Astrocyte (in vitro differentiated cells and primary cell): ENCODE results near the gene SMARCA2. TPM values are rescaled to one million over a fixed set of nuclear protein-coding genes. Genes with fewer than 3 reads are reported as not detected.

Experiments
- DNase-seq: peaks from one replicate; pipeline ENCODE4 v3.0.0-alpha.2; 2010; ENCODE audit warnings: low read depth
- FAIRE-seq: peaks from 2 replicates; lab custom pipeline; 2011; peaks lifted over from hg19 to GRCh38; lab: Jason Lieb, UNC
- H2AFZ ChIP-seq: 2 replicates; pipeline ENCODE4 v1.6.0; 2012; ENCODE audit warnings: low read depth, low read length, inconsistent platforms
- H3K27ac ChIP-seq: 2 replicates; pipeline ENCODE4 v1.5.1; 2011; ENCODE audit warnings: low read depth, low read length, inconsistent platforms
- H3K27me3 ChIP-seq: 2 replicates; pipeline ENCODE4 v1.6.0; 2011; ENCODE audit warnings: low read length, inconsistent platforms; ENCODE audit not compliant: insufficient read depth
- H3K36me3 ChIP-seq: 2 replicates; pipeline ENCODE4 v1.5.1; 2011; ENCODE audit warnings: low read length, inconsistent platforms; ENCODE audit not compliant: insufficient read depth
- H3K4me1 ChIP-seq: 2 replicates; pipeline ENCODE4 v1.5.1; 2011; ENCODE audit warnings: low read length, inconsistent platforms; ENCODE audit not compliant: insufficient read depth
- H3K4me2 ChIP-seq: 2 replicates; pipeline ENCODE4 v1.6.0; 2012; ENCODE audit warnings: low read length, inconsistent platforms
- H3K4me3 ChIP-seq: 2 replicates; pipeline ENCODE4 v1.5.1; 2011; ENCODE audit warnings: low read depth, mild to moderate bottlenecking, low read length, inconsistent platforms; ENCODE audit not compliant: insufficient read depth
- H3K79me2 ChIP-seq: 2 replicates; pipeline ENCODE4 v1.6.0; 2012; ENCODE audit warnings: mild to moderate bottlenecking, low read length, inconsistent platforms; ENCODE audit not compliant: insufficient read depth
- H3K9ac ChIP-seq: 2 replicates; pipeline ENCODE4 v1.6.0; 2012; ENCODE audit warnings: mild to moderate bottlenecking, low read length, inconsistent platforms
- H3K9me3 ChIP-seq: 2 replicates; pipeline ENCODE4 v1.5.1; 2012; ENCODE audit warnings: low read depth, mild to moderate bottlenecking, low read length, inconsistent platforms; ENCODE audit not compliant: insufficient read depth
- H4K20me1 ChIP-seq: 2 replicates; pipeline ENCODE4 v1.6.0; 2012; ENCODE audit warnings: low read length, inconsistent platforms; ENCODE audit not compliant: insufficient read depth
- H3K27ac Mint-ChIP-seq: one replicate; pipeline ENCODE4 v1.8.0; 2021; ENCODE audit warnings: mild to moderate bottlenecking, mixed read lengths; ENCODE audit not compliant: unreplicated experiment
- H3K27me3 Mint-ChIP-seq: one replicate; pipeline ENCODE4 v1.8.0; 2021; ENCODE audit warnings: low read depth, mixed read lengths; ENCODE audit not compliant: unreplicated experiment
- H3K36me3 Mint-ChIP-seq: one replicate; pipeline ENCODE4 v1.8.0; 2021; ENCODE audit warnings: low read depth, mixed read lengths; ENCODE audit not compliant: unreplicated experiment
- H3K4me1 Mint-ChIP-seq: one replicate; pipeline ENCODE4 v1.8.0; 2021; ENCODE audit warnings: low read depth, mixed read lengths; ENCODE audit not compliant: unreplicated experiment
- H3K4me3 Mint-ChIP-seq: one replicate; pipeline ENCODE4 v1.8.0; 2021; ENCODE audit warnings: mild to moderate bottlenecking, moderate library complexity, mixed read lengths; ENCODE audit not compliant: unreplicated experiment
- H3K9me3 Mint-ChIP-seq: one replicate; pipeline ENCODE4 v1.8.0; 2021; ENCODE audit warnings: mild to moderate bottlenecking, mixed read lengths; ENCODE audit not compliant: unreplicated experiment
- EZH2 ChIP-seq: IDR thresholded peaks from 2 replicates; pipeline ENCODE4 v1.6.1; 2012; ENCODE audit warnings: mild to moderate bottlenecking, low read length, inconsistent platforms; ENCODE audit not compliant: insufficient read depth
- total RNA-seq: library from RNA; stranded (reverse); gene quantifications from 2 replicates; pipeline ENCODE4 v1.2.1, GENCODE V29; 2021
- TF ChIP-seq, protein P1 (sequence below): IDR thresholded peaks from 2 replicates; pipeline ENCODE4 v1.5.1; 2011; ENCODE audit warnings: low read depth, mild to moderate bottlenecking, inconsistent platforms, low read length, moderate library complexity; ENCODE audit not compliant: insufficient read depth

SMARCA2 gene
- total RNA-seq, 1 donor from 2014 or later = 54.2 TPM

- no peak for DNase-seq
- TF ChIP-seq, protein P1, sequence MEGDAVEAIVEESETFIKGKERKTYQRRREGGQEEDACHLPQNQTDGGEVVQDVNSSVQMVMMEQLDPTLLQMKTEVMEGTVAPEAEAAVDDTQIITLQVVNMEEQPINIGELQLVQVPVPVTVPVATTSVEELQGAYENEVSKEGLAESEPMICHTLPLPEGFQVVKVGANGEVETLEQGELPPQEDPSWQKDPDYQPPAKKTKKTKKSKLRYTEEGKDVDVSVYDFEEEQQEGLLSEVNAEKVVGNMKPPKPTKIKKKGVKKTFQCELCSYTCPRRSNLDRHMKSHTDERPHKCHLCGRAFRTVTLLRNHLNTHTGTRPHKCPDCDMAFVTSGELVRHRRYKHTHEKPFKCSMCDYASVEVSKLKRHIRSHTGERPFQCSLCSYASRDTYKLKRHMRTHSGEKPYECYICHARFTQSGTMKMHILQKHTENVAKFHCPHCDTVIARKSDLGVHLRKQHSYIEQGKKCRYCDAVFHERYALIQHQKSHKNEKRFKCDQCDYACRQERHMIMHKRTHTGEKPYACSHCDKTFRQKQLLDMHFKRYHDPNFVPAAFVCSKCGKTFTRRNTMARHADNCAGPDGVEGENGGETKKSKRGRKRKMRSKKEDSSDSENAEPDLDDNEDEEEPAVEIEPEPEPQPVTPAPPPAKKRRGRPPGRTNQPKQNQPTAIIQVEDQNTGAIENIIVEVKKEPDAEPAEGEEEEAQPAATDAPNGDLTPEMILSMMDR = peak; percentile 23
- no peak for TF ChIP-seq EZH2
- no peaks in the 10 kb centered on the region for H3K79me2 ChIP-seq
- no peak overlapping the region for H3K4me3 ChIP-seq
- no peak overlapping the region for H3K4me3 Mint-ChIP-seq
- no peaks in the 10 kb centered on the region for H3K9me3 ChIP-seq
- no peak overlapping the region for H3K9ac ChIP-seq
- H3K4me2 ChIP-seq = no peak overlapping the region
- peaks cover 4% of the 10 kb centered on the region for H3K36me3 ChIP-seq
- no peaks in the 10 kb centered on the region for H3K4me1 ChIP-seq
- H3K27ac Mint-ChIP-seq = no peak overlapping the region
- peaks cover 10% of the 10 kb centered on the region for H3K36me3 Mint-ChIP-seq
- H3K27me3 Mint-ChIP-seq = no peaks in the 10 kb centered on the region
- no peaks in the 10 kb centered on the region for H3K9me3 Mint-ChIP-seq
- no peak overlapping the region for H3K27ac ChIP-seq
- H4K20me1 ChIP-seq = no peaks in the 10 kb centered on the region
- no peaks in the 10 kb centered on the region for H3K4me1 Mint-ChIP-seq
- H3K27me3 ChIP-seq = no peaks in the 10 kb centered on the region
- no peak overlapping the region for H2AFZ ChIP-seq
- no peak for FAIRE-seq
Observed at GRCh38 chr9:2116073-2116472, 100.9 kb downstream of the SMARCA2 start.

- H3K4me2 ChIP-seq = no peak overlapping the region
- no peak overlapping the region for H3K27ac Mint-ChIP-seq
- H4K20me1 ChIP-seq = no peaks in the 10 kb centered on the region
- no peaks in the 10 kb centered on the region for H3K9me3 ChIP-seq
- H3K27me3 ChIP-seq = no peaks in the 10 kb centered on the region
- no peak for FAIRE-seq
- peaks cover 4% of the 10 kb centered on the region for H3K36me3 ChIP-seq
- H3K4me3 Mint-ChIP-seq = no peak overlapping the region
- no peak overlapping the region for H3K27ac ChIP-seq
- no peaks in the 10 kb centered on the region for H3K4me1 Mint-ChIP-seq
- no peak overlapping the region for H3K4me3 ChIP-seq
- H3K4me1 ChIP-seq = peaks cover 5% of the 10 kb centered on the region
- no peak overlapping the region for H3K9ac ChIP-seq
- H3K36me3 Mint-ChIP-seq = peaks cover 8% of the 10 kb centered on the region
- H3K27me3 Mint-ChIP-seq = no peaks in the 10 kb centered on the region
- H2AFZ ChIP-seq = no peak overlapping the region
- no peak for DNase-seq
- no peaks in the 10 kb centered on the region for H3K79me2 ChIP-seq
- H3K9me3 Mint-ChIP-seq = no peaks in the 10 kb centered on the region
- TF ChIP-seq EZH2 = no peak
- TF ChIP-seq, protein P1 = no peak
Observed at GRCh38 chr9:2117527-2117926, 102.4 kb downstream of the SMARCA2 start.

- H3K36me3 ChIP-seq = peaks cover 8% of the 10 kb centered on the region
- H3K4me2 ChIP-seq = no peak overlapping the region
- FAIRE-seq (no peak), DNase-seq (no peak)
- H2AFZ ChIP-seq = no peak overlapping the region
- H3K4me1 ChIP-seq = peaks cover 5% of the 10 kb centered on the region
- no peaks in the 10 kb centered on the region for H3K4me1 Mint-ChIP-seq
- no peak overlapping the region for H3K27ac ChIP-seq
- no peaks in the 10 kb centered on the region for H4K20me1 ChIP-seq
- H3K9ac ChIP-seq = no peak overlapping the region
- TF ChIP-seq, protein P1 = no peak
- no peak for TF ChIP-seq EZH2
- no peaks in the 10 kb centered on the region for H3K9me3 Mint-ChIP-seq
- H3K27ac Mint-ChIP-seq = no peak overlapping the region
- H3K9me3 ChIP-seq = no peaks in the 10 kb centered on the region
- H3K36me3 Mint-ChIP-seq = peaks cover 13% of the 10 kb centered on the region
- no peak overlapping the region for H3K4me3 ChIP-seq
- H3K79me2 ChIP-seq = no peaks in the 10 kb centered on the region
- no peaks in the 10 kb centered on the region for H3K27me3 ChIP-seq
- H3K27me3 Mint-ChIP-seq = no peaks in the 10 kb centered on the region
- H3K4me3 Mint-ChIP-seq = no peak overlapping the region
Observed at GRCh38 chr9:2119566-2119965, 104.4 kb downstream of the SMARCA2 start.
